HCT116 (cell line): ENCODE results near the gene MCF2L. TPM values are rescaled to one million over a fixed set of nuclear protein-coding genes. Genes with fewer than 3 reads are reported as not detected.

Experiments
- ATAC-seq: fragments of 200-7000 bp; cut with Tn5 transposase; 2 replicates; pipeline ENCODE4 v1.9.1; 2020; ENCODE audit warnings: mild to moderate bottlenecking, moderate library complexity
- BruUV-seq: library from RNA; stranded (reverse); fragments of 400-500 nt; replicated peaks from 2 replicates; lab custom pipeline; 2021; lab: Mats Ljungman, UMichigan
- CTCF ChIA-PET: fragments of 300-600 bp; sonication (Branson Sonifier 250); formaldehyde crosslinking; loops from one replicate; lab custom pipeline; 2021; ENCODE audit warnings: antibody characterized with exemption; lab: Charles Lee
- POLR2A ChIA-PET: fragments of 300-600, 350-600 bp; sonication (Branson Sonifier 250); formaldehyde crosslinking; loops from one replicate; lab custom pipeline; 2021; ENCODE audit warnings: antibody characterized with exemption; lab: Charles Lee
- RAD21 ChIA-PET, 2 experiments: fragments of 300-600 bp; sonication (Branson Sonifier 250); formaldehyde crosslinking; loops; one replicate each; lab custom pipeline; 2023; ENCODE audit warnings: low total read pairs in 2 of 2; ENCODE audit not compliant: uncharacterized antibody in 2 of 2, unreplicated experiment in 2 of 2, low non-redundant PET in 1 of 2; lab: Charles Lee
- DNase-seq: peaks from one replicate; pipeline ENCODE4 v3.0.0-alpha.2; 2010; ENCODE audit warnings: low read depth, low spot score
- H2AFZ ChIP-seq: fragments of 200-600 bp; shearing (Covaris generic), sonication (generic); 2 replicates; pipeline ENCODE4 v1.6.1; 2017; ENCODE audit warnings: low read depth, mixed run types, mixed read lengths, antibody characterized with exemption, low read length; ENCODE audit not compliant: poor library complexity, severe bottlenecking
- H3K27ac ChIP-seq: 2 replicates; pipeline ENCODE4 v1.5.1; 2012; ENCODE audit warnings: low read depth, low read length
- H3K27me3 ChIP-seq: fragments of 200-600 bp; sonication (generic); 2 replicates; pipeline ENCODE4 v1.6.1; 2016; ENCODE audit warnings: mixed run types, low read length, mixed read lengths; ENCODE audit not compliant: insufficient read depth
- H3K36me3 ChIP-seq, 2 experiments: fragments of 200-500 bp in 1 of 2; fragments of 200-600 bp in 1 of 2; sonication (Bioruptor generic) in 1 of 2; sonication (generic) in 1 of 2; 2 replicates each; pipeline versions ENCODE4 v1.5.1 to v1.6.1; 2014 to 2016; ENCODE audit warnings: low read length in 2 of 2, inconsistent platforms in 1 of 2, mixed read lengths in 1 of 2, mixed run types in 1 of 2; ENCODE audit not compliant: insufficient read depth in 2 of 2, control insufficient read depth in 1 of 2
- H3K4me1 ChIP-seq, 2 experiments: fragments of 200-600 bp in 1 of 2; sonication (generic) in 1 of 2; 2 replicates each; pipeline versions ENCODE4 v1.5.1 to v1.6.1; 2012 to 2017; ENCODE audit warnings: low read length in 2 of 2, inconsistent platforms in 1 of 2, mild to moderate bottlenecking in 1 of 2, mixed read lengths in 1 of 2, mixed run types in 1 of 2, moderate library complexity in 1 of 2; ENCODE audit not compliant: insufficient read depth in 2 of 2, control insufficient read depth in 1 of 2
- H3K4me2 ChIP-seq: fragments of 200-600 bp; sonication (generic); 2 replicates; pipeline ENCODE4 v1.6.1; 2017; ENCODE audit warnings: mixed run types, low read length, mixed read lengths
- H3K4me3 ChIP-seq, 2 experiments: fragments of 200-600 bp in 1 of 2; sonication (generic) in 1 of 2; replicated peaks in 1 of 2; 2 replicates each; pipeline ENCODE4 v1.5.1; 2011 to 2016; ENCODE audit warnings: low read length in 2 of 2, control low read depth in 1 of 2, low read depth in 1 of 2, mild to moderate bottlenecking in 1 of 2, mixed read lengths in 1 of 2, mixed run types in 1 of 2
- H3K79me2 ChIP-seq: fragments of 200-600 bp; sonication (generic); 2 replicates; pipeline ENCODE4 v1.6.1; 2017; ENCODE audit warnings: mild to moderate bottlenecking, mixed run types, low read length, moderate library complexity, mixed read lengths; ENCODE audit not compliant: insufficient read depth
- H3K9ac ChIP-seq: fragments of 200-600 bp; sonication (generic); 2 replicates; pipeline ENCODE4 v1.6.1; 2016; ENCODE audit warnings: low read length, mixed read lengths
- H3K9me2 ChIP-seq: fragments of 200-600 bp; sonication (generic), shearing (Covaris generic); 2 replicates; pipeline ENCODE4 v1.6.1; 2017; ENCODE audit warnings: mixed run types, mild to moderate bottlenecking, moderate library complexity; ENCODE audit not compliant: insufficient read depth
- H3K9me3 ChIP-seq, 2 experiments: fragments of 200-500 bp in 1 of 2; fragments of 200-600 bp in 1 of 2; sonication (Bioruptor generic) in 1 of 2; sonication (generic) in 1 of 2; 2 replicates each; pipeline ENCODE4 v1.6.1; 2014 to 2017; ENCODE audit warnings: low read length in 2 of 2, mixed read lengths in 2 of 2, inconsistent platforms in 1 of 2, low read depth in 1 of 2, mild to moderate bottlenecking in 1 of 2, mixed run types in 1 of 2, moderate library complexity in 1 of 2; ENCODE audit not compliant: control insufficient read depth in 1 of 2, insufficient read depth in 1 of 2
- H4K20me1 ChIP-seq: fragments of 200-600 bp; sonication (generic), shearing (Covaris generic); 2 replicates; pipeline ENCODE4 v1.6.1; 2017; ENCODE audit warnings: mixed run types, mild to moderate bottlenecking, moderate library complexity; ENCODE audit not compliant: insufficient read depth
- CBX3 ChIP-seq: IDR thresholded peaks from 2 replicates; pipeline ENCODE4 v1.6.1; 2012; ENCODE audit warnings: low read depth
- CEBPB ChIP-seq: IDR thresholded peaks from 2 replicates; pipeline ENCODE4 v1.6.1; 2012; ENCODE audit warnings: low read depth
- EGR1 ChIP-seq: IDR thresholded peaks from 2 replicates; pipeline ENCODE4 v1.6.1; 2012; ENCODE audit warnings: low read depth
- ELF1 ChIP-seq: IDR thresholded peaks from 2 replicates; pipeline ENCODE4 v1.6.1; 2012; ENCODE audit warnings: low read depth, borderline replicate concordance
- EZH2 ChIP-seq: fragments of 200-600 bp; sonication (generic); IDR thresholded peaks from 2 replicates; pipeline ENCODE4 v1.6.1; 2017; ENCODE audit warnings: antibody characterized with exemption, mixed run types
- EZH2phosphoT487 ChIP-seq: fragments of 200-600 bp; IDR thresholded peaks from 2 replicates; pipeline ENCODE4 v1.6.1; 2018; ENCODE audit warnings: antibody characterized with exemption, borderline replicate concordance
- FOSL1 ChIP-seq: IDR thresholded peaks from 2 replicates; pipeline ENCODE4 v1.6.1; 2012; ENCODE audit warnings: low read depth
- JUND ChIP-seq: IDR thresholded peaks from 2 replicates; pipeline ENCODE4 v1.6.1; 2012
- RAD21 ChIP-seq: IDR thresholded peaks from 2 replicates; pipeline ENCODE4 v1.6.1; 2012; ENCODE audit warnings: low read depth, mild to moderate bottlenecking
- SIN3A ChIP-seq: IDR thresholded peaks from 2 replicates; pipeline ENCODE4 v1.6.1; 2012; ENCODE audit warnings: low read depth
- SRF ChIP-seq: IDR thresholded peaks from 2 replicates; pipeline ENCODE4 v1.6.1; 2012; ENCODE audit warnings: low read depth
- TCF7L2 ChIP-seq: IDR thresholded peaks from 2 replicates; pipeline ENCODE4 v1.7.0; 2011; ENCODE audit warnings: borderline replicate concordance, inconsistent platforms; ENCODE audit not compliant: insufficient read depth, insufficient read length; ENCODE audit errors: extremely low read depth
- YY1 ChIP-seq: IDR thresholded peaks from 2 replicates; pipeline ENCODE4 v1.6.1; 2011; ENCODE audit warnings: low read length, low read depth, moderate library complexity, mild to moderate bottlenecking; ENCODE audit not compliant: insufficient replicate concordance; ENCODE audit errors: extremely low read depth
- ZFX ChIP-seq: fragments of 450-650 bp; IDR thresholded peaks from 2 replicates; pipeline ENCODE4 v1.6.1; 2017
- intact Hi-C: fragments of 100-400 bp; cut with micrococcal nuclease; formaldehyde crosslinking; loops from 2 replicates; pipeline ENCODE4 v1.10.0; 2022
- total RNA-seq: library from RNA; stranded (reverse); gene quantifications from one replicate; pipeline ENCODE4 v1.2.1, GENCODE V29; 2021; ENCODE audit not compliant: unreplicated experiment
- TF ChIP-seq, protein P1 (sequence below): IDR thresholded peaks from 2 replicates; pipeline ENCODE4 v1.6.1; 2011; ENCODE audit warnings: mild to moderate bottlenecking, low read length, moderate library complexity; ENCODE audit not compliant: insufficient replicate concordance; ENCODE audit errors: extremely low read depth
- TF ChIP-seq, protein P2 (sequence below): IDR thresholded peaks from 2 replicates; pipeline ENCODE4 v1.6.1; 2012
- TF ChIP-seq, protein P3 (sequence below), 3 experiments: fragments of 200-600 bp in 1 of 3; sonication (generic) in 1 of 3; IDR thresholded peaks in 2 of 3; conservative IDR thresholded peaks in 1 of 3; 2 replicates each; pipeline ENCODE4 v1.5.1; 2012 to 2017; ENCODE audit warnings: low read depth in 2 of 3, low read length in 2 of 3, antibody characterized with exemption in 1 of 3, borderline replicate concordance in 1 of 3, control low read depth in 1 of 3, mild to moderate bottlenecking in 1 of 3, mixed read lengths in 1 of 3, mixed run types in 1 of 3, moderate library complexity in 1 of 3; ENCODE audit not compliant: insufficient read depth in 1 of 3
- TF ChIP-seq, protein P4 (sequence below): IDR thresholded peaks from 2 replicates; pipeline ENCODE4 v1.6.1; 2012; ENCODE audit warnings: low read depth

MCF2L gene
- total RNA-seq, 1 experiment from 2014 or later = 19.3 TPM

DNA sequence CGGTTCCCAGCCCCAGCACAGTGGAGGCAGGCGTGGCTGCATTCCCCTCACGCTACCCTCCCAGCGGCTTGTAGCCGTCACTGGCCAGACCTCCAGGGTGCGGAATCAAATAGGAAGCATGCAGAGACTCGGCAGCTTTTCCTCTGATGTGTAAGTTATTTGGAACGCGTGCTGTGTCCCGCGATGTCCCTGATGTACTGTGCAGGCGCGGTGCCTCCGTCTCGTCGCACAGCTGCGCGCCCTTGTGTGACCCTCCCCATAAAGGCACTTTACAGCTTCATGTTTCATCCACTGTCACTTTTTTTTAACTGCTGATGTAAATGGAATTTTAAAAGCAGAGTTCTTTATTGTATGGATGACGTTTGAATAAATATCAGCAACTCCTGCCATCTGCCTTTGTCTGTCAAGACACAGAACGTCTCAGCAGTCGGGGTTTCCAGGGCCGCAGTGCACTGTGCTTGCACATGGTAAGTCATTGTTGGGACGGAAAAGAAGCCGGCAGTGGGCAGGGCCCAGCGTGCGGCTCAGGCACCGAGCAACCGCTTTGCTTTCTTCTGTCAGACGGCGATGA lies 129.2 kb downstream of the MCF2L start:
- CTCF ChIA-PET = no interaction called here
- intact Hi-C loops = no loop called here
- no peak for ATAC-seq

More for the DNA sequence above, 129.2 kb downstream of the MCF2L start:
- Histone ChIP-seq H3K27me3 (peaks cover 5% of the 10 kb centered on the region; the same call in 1 of the 2 replicates), H3K4me1 (no peaks in the 10 kb centered on the region), H3K27ac (no peak overlapping the region), H2AFZ (no peak overlapping the region), H3K9me3 (no peaks in the 10 kb centered on the region), H3K4me2 (no peak overlapping the region), H3K79me2 (no peaks in the 10 kb centered on the region), H3K4me3 (no peak overlapping the region), H3K9me2 (no peaks in the 10 kb centered on the region), H3K36me3 (no peaks in the 10 kb centered on the region), H3K9ac (no peak overlapping the region), H4K20me1 (no peaks in the 10 kb centered on the region)
- no peak for DNase-seq
- TF ChIP-seq ZFX (no peak), CBX3 (no peak), YY1 (no peak), CEBPB (no peak), EZH2phosphoT487 (no peak), RAD21 (no peak), JUND (no peak), SRF (no peak), EGR1 (no peak), TCF7L2 (no peak), EZH2 (no peak), SIN3A (no peak), ELF1 (no peak), FOSL1 (no peak)
- TF ChIP-seq, protein P1, sequence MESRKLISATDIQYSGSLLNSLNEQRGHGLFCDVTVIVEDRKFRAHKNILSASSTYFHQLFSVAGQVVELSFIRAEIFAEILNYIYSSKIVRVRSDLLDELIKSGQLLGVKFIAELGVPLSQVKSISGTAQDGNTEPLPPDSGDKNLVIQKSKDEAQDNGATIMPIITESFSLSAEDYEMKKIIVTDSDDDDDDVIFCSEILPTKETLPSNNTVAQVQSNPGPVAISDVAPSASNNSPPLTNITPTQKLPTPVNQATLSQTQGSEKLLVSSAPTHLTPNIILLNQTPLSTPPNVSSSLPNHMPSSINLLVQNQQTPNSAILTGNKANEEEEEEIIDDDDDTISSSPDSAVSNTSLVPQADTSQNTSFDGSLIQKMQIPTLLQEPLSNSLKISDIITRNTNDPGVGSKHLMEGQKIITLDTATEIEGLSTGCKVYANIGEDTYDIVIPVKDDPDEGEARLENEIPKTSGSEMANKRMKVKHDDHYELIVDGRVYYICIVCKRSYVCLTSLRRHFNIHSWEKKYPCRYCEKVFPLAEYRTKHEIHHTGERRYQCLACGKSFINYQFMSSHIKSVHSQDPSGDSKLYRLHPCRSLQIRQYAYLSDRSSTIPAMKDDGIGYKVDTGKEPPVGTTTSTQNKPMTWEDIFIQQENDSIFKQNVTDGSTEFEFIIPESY = no peak
- TF ChIP-seq, protein P2, sequence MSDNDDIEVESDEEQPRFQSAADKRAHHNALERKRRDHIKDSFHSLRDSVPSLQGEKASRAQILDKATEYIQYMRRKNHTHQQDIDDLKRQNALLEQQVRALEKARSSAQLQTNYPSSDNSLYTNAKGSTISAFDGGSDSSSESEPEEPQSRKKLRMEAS = no peak
- TF ChIP-seq, protein P3, sequence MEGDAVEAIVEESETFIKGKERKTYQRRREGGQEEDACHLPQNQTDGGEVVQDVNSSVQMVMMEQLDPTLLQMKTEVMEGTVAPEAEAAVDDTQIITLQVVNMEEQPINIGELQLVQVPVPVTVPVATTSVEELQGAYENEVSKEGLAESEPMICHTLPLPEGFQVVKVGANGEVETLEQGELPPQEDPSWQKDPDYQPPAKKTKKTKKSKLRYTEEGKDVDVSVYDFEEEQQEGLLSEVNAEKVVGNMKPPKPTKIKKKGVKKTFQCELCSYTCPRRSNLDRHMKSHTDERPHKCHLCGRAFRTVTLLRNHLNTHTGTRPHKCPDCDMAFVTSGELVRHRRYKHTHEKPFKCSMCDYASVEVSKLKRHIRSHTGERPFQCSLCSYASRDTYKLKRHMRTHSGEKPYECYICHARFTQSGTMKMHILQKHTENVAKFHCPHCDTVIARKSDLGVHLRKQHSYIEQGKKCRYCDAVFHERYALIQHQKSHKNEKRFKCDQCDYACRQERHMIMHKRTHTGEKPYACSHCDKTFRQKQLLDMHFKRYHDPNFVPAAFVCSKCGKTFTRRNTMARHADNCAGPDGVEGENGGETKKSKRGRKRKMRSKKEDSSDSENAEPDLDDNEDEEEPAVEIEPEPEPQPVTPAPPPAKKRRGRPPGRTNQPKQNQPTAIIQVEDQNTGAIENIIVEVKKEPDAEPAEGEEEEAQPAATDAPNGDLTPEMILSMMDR (IDR thresholded peaks at IDR 0.05 in 2 of 3, conservative IDR thresholded peaks at IDR 0.05 in 1 of 3; ENCODE audit: borderline replicate concordance in 1 of 3, insufficient read depth in 1 of 3, low read depth in 2 of 3, low read length in 2 of 3) = no peak
- TF ChIP-seq, protein P4, sequence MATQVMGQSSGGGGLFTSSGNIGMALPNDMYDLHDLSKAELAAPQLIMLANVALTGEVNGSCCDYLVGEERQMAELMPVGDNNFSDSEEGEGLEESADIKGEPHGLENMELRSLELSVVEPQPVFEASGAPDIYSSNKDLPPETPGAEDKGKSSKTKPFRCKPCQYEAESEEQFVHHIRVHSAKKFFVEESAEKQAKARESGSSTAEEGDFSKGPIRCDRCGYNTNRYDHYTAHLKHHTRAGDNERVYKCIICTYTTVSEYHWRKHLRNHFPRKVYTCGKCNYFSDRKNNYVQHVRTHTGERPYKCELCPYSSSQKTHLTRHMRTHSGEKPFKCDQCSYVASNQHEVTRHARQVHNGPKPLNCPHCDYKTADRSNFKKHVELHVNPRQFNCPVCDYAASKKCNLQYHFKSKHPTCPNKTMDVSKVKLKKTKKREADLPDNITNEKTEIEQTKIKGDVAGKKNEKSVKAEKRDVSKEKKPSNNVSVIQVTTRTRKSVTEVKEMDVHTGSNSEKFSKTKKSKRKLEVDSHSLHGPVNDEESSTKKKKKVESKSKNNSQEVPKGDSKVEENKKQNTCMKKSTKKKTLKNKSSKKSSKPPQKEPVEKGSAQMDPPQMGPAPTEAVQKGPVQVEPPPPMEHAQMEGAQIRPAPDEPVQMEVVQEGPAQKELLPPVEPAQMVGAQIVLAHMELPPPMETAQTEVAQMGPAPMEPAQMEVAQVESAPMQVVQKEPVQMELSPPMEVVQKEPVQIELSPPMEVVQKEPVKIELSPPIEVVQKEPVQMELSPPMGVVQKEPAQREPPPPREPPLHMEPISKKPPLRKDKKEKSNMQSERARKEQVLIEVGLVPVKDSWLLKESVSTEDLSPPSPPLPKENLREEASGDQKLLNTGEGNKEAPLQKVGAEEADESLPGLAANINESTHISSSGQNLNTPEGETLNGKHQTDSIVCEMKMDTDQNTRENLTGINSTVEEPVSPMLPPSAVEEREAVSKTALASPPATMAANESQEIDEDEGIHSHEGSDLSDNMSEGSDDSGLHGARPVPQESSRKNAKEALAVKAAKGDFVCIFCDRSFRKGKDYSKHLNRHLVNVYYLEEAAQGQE = no peak
- BruUV-seq = no TSS peak
- ChIA-PET RAD21 (no interaction called here), POLR2A (no interaction called here)
